Caco-2 (cell line): ENCODE data around the gene C3. TPM values are rescaled to one million over a fixed set of nuclear protein-coding genes. Genes with fewer than 3 reads are reported as not detected.

Source experiments
- BruUV-seq: library from RNA; stranded (reverse); fragments of 400-500 nt; replicated peaks from 2 replicates; lab custom pipeline; 2021; lab: Mats Ljungman, UMichigan
- CTCF ChIA-PET: fragments of 300-600 bp; sonication (Branson Sonifier 250); formaldehyde crosslinking; loops from one replicate; lab custom pipeline; 2022; ENCODE audit warnings: antibody characterized with exemption; lab: Charles Lee
- POLR2A ChIA-PET: fragments of 300-600 bp; sonication (Branson Sonifier 250); formaldehyde crosslinking; loops from one replicate; lab custom pipeline; 2022; ENCODE audit warnings: antibody characterized with exemption; lab: Charles Lee
- DNase-seq, 2 experiments: peaks; one replicate each; pipeline versions ENCODE4 v3.0.0 to v3.0.0-alpha.2; 2020 to 2022
- H3K27me3 ChIP-seq: replicated peaks from 2 replicates; pipeline ENCODE4 v1.6.0; 2011; ENCODE audit warnings: low read length; ENCODE audit not compliant: control insufficient read depth, insufficient read depth
- H3K36me3 ChIP-seq: 2 replicates; pipeline ENCODE4 v1.5.1; 2011; ENCODE audit warnings: low read length; ENCODE audit not compliant: control insufficient read depth, insufficient read depth
- H3K4me1 ChIP-seq: fragments of 250-450 bp; sonication (Bioruptor Pico); 2 replicates; pipeline ENCODE4 v1.5.1; 2020; ENCODE audit warnings: mild to moderate bottlenecking
- H3K4me3 ChIP-seq: 2 replicates; pipeline ENCODE4 v1.5.1; 2011; ENCODE audit warnings: low read depth, mild to moderate bottlenecking, control low read depth, low read length
- H3K9me3 ChIP-seq: fragments of 250-450 bp; sonication (Bioruptor Pico); 2 replicates; pipeline ENCODE4 v1.5.1; 2020; ENCODE audit warnings: mild to moderate bottlenecking, moderate library complexity
- H3K27ac Mint-ChIP-seq: one replicate; pipeline ENCODE4 v1.8.0; 2022; ENCODE audit warnings: mixed read lengths; ENCODE audit not compliant: unreplicated experiment
- H3K27me3 Mint-ChIP-seq: one replicate; pipeline ENCODE4 v1.8.0; 2022; ENCODE audit warnings: mixed read lengths; ENCODE audit not compliant: insufficient read depth, unreplicated experiment
- H3K36me3 Mint-ChIP-seq: one replicate; pipeline ENCODE4 v1.8.0; 2022; ENCODE audit warnings: mild to moderate bottlenecking, mixed read lengths; ENCODE audit not compliant: insufficient read depth, unreplicated experiment
- H3K4me1 Mint-ChIP-seq: one replicate; pipeline ENCODE4 v1.8.0; 2022; ENCODE audit warnings: low read depth, mixed read lengths; ENCODE audit not compliant: unreplicated experiment
- H3K4me3 Mint-ChIP-seq: one replicate; pipeline ENCODE4 v1.8.0; 2022; ENCODE audit warnings: mild to moderate bottlenecking, moderate library complexity, mixed read lengths; ENCODE audit not compliant: unreplicated experiment
- H3K9me3 Mint-ChIP-seq: one replicate; pipeline ENCODE4 v1.8.0; 2022; ENCODE audit warnings: mixed read lengths; ENCODE audit not compliant: unreplicated experiment
- intact Hi-C: fragments of 100-400 bp; cut with micrococcal nuclease; formaldehyde crosslinking; loops from one replicate; pipeline ENCODE4 v1.10.0; 2022; ENCODE audit not compliant: unreplicated experiment
- total RNA-seq: library from RNA; stranded (reverse); gene quantifications from 2 replicates; pipeline ENCODE4 v1.2.3, GENCODE V29; 2022
- TF ChIP-seq, protein P1 (sequence below), 2 experiments: fragments of 200-600 bp in 1 of 2; IDR thresholded peaks; 1 replicate in 1 of 2; 2 replicates in 1 of 2; pipeline versions ENCODE4 v1.5.1 to v1.8.0; 2011 to 2022; ENCODE audit warnings: antibody characterized with exemption in 1 of 2, control low read depth in 1 of 2, inconsistent platforms in 1 of 2, low read depth in 1 of 2, low read length in 1 of 2, mild to moderate bottlenecking in 1 of 2, moderate library complexity in 1 of 2; ENCODE audit not compliant: insufficient read depth in 1 of 2, severe bottlenecking in 1 of 2, unreplicated experiment in 1 of 2

Gene C3
- total RNA-seq, 1 experiment from 2014 or later, result 21.7 TPM

DNA sequence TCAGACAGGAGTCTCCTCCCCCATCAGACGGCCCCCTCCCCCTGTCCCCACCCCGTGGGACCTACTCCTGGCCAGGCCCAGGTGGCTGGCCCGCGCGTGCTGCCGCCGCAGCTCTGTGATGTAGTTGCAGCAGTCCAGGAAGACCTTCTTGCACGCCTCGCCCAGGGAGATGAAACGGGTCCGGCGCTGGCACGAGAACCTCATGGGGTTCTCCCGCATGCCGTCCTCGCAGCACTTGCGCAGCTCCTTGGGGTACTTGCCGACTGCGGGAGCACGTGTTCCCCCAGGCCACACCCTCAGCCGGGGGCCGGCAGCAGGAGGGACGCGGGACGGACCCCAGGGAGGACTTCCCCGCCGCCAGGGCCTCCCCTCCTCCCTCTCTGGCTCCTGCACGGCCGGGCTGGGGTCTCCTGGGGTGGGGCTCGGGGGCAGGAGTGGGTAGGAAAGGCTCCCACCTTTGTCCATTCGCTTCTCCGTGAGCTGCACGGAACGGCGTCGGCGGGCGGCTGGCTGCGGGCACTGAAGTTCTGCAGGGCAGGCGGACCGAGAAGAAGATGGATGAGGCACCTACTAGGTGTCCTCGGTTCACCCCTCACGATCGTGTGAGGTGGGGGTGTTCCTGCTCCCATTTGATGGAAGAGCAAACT is 13.3 kb downstream of the C3 start:
- ChIA-PET POLR2A (no interaction called here), CTCF (no interaction called here)
- Mint-ChIP-seq H3K4me1 (no peaks in the 10 kb centered on the region), H3K9me3 (no peaks in the 10 kb centered on the region), H3K27ac (no peak overlapping the region), H3K4me3 (no peak overlapping the region), H3K27me3 (peaks cover 9% of the 10 kb centered on the region), H3K36me3 (no peaks in the 10 kb centered on the region)
- Histone ChIP-seq H3K9me3 (no peaks in the 10 kb centered on the region), H3K4me1 (no peaks in the 10 kb centered on the region), H3K27me3 (no peaks in the 10 kb centered on the region), H3K36me3 (no peaks in the 10 kb centered on the region), H3K4me3 (no peak overlapping the region)
- TF ChIP-seq, protein P1, sequence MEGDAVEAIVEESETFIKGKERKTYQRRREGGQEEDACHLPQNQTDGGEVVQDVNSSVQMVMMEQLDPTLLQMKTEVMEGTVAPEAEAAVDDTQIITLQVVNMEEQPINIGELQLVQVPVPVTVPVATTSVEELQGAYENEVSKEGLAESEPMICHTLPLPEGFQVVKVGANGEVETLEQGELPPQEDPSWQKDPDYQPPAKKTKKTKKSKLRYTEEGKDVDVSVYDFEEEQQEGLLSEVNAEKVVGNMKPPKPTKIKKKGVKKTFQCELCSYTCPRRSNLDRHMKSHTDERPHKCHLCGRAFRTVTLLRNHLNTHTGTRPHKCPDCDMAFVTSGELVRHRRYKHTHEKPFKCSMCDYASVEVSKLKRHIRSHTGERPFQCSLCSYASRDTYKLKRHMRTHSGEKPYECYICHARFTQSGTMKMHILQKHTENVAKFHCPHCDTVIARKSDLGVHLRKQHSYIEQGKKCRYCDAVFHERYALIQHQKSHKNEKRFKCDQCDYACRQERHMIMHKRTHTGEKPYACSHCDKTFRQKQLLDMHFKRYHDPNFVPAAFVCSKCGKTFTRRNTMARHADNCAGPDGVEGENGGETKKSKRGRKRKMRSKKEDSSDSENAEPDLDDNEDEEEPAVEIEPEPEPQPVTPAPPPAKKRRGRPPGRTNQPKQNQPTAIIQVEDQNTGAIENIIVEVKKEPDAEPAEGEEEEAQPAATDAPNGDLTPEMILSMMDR (IDR thresholded peaks at IDR 0.05; ENCODE audit: insufficient read depth in 1 of 2, low read depth in 1 of 2, low read length in 1 of 2, severe bottlenecking in 1 of 2, unreplicated experiment in 1 of 2), result no peak
- no TSS peak for BruUV-seq
- DNase-seq, result no peak
- intact Hi-C loops, result no loop called here

DNA sequence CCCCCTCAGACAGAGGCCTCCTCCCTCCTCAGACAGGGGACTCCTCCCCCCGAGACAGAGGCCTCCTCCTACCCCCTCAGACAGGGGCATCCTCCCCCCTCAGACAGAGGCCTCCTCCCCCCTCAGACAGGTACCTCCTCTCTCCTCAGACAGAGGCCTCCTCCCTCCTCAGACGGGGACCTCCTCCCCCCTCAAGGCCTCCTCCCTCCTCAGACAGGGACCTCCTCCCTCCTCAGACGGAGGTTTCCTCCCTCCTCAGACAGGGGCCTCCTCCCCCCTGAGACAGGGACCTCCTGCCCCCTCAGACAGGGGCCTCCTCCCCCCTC is 13.9 kb downstream of the C3 start:
- Mint-ChIP-seq H3K4me1 (no peaks in the 10 kb centered on the region), H3K27me3 (peaks cover 9% of the 10 kb centered on the region), H3K4me3 (no peak overlapping the region), H3K9me3 (no peaks in the 10 kb centered on the region), H3K27ac (no peak overlapping the region), H3K36me3 (no peaks in the 10 kb centered on the region)
- Histone ChIP-seq H3K36me3 (no peaks in the 10 kb centered on the region), H3K9me3 (no peaks in the 10 kb centered on the region), H3K27me3 (no peaks in the 10 kb centered on the region), H3K4me1 (no peaks in the 10 kb centered on the region), H3K4me3 (no peak overlapping the region)
- intact Hi-C loops, result no loop called here
- ChIA-PET POLR2A (no interaction called here), CTCF (no interaction called here)
- no peak for DNase-seq
- TF ChIP-seq, protein P1 (IDR thresholded peaks at IDR 0.05; ENCODE audit: insufficient read depth in 1 of 2, low read depth in 1 of 2, low read length in 1 of 2, severe bottlenecking in 1 of 2, unreplicated experiment in 1 of 2), result no peak
- no TSS peak for BruUV-seq

DNA sequence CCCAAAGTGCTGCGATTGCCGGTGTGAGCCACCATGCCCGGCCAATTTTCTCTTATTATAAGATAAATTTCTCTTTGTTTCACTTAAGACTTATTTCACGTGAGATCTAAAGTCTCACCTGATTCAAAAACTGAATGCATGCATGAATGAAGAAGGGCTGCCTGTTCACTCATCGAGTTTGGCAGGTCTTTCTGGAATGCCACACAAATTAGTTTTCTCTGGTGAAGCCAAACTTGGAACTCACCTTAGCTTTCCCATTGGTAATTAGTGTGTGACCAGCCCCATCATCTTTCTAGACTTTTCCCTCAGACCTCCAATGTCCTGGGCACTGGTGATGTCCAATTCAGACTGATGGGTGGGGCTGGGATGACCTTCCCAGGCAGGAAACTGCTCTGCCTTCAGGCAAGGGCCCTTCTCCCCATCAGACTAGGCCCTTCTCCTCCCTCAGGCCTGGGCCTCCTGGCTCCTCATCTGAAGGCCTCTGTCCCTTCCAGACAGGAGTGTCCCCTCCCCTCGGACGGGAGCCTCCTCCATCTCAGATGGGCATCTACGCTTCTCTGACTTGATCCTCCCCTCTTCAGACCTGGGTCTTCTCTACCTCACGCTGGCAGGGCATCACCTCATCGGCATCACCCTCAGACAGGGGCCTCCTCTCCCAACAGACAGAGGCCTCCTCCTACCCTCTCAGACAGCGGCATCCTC is 14.4 kb downstream of the C3 start:
- H3K9me3 ChIP-seq, result no peaks in the 10 kb centered on the region
- H3K27ac Mint-ChIP-seq, result no peak overlapping the region
- intact Hi-C loops, result no loop called here
- no peaks in the 10 kb centered on the region for H3K4me1 Mint-ChIP-seq
- CTCF ChIA-PET, result no interaction called here
- no peaks in the 10 kb centered on the region for H3K4me1 ChIP-seq
- TF ChIP-seq, protein P1 (IDR thresholded peaks at IDR 0.05; ENCODE audit: insufficient read depth in 1 of 2, low read depth in 1 of 2, low read length in 1 of 2, severe bottlenecking in 1 of 2, unreplicated experiment in 1 of 2), result no peak
- no peaks in the 10 kb centered on the region for H3K9me3 Mint-ChIP-seq
- H3K4me3 ChIP-seq, result no peak overlapping the region
- no TSS peak for BruUV-seq
- H3K36me3 Mint-ChIP-seq, result no peaks in the 10 kb centered on the region
- POLR2A ChIA-PET, result no interaction called here
- H3K27me3 ChIP-seq, result no peaks in the 10 kb centered on the region
- no peak for DNase-seq
- no peak overlapping the region for H3K4me3 Mint-ChIP-seq
- H3K27me3 Mint-ChIP-seq, result peaks cover 9% of the 10 kb centered on the region
- no peaks in the 10 kb centered on the region for H3K36me3 ChIP-seq
